RWPE2 (cell line): Measurements from ENCODE around the gene USP24.

ENCODE experiments used
- ATAC-seq: fragments of 200-7000 bp; cut with Tn5 transposase; 3 replicates; pipeline ENCODE4 v1.9.1; 2021; ENCODE audit warnings: low read depth
- DNase-seq: peaks from one replicate; pipeline ENCODE4 v3.0.0-alpha.2; 2020; ENCODE audit warnings: low spot score
- H3K27ac ChIP-seq: fragments of 450-650 bp; 2 replicates; pipeline ENCODE4 v1.5.1; 2017; ENCODE audit warnings: mild to moderate bottlenecking; ENCODE audit not compliant: poor library complexity, severe bottlenecking
- H3K27me3 ChIP-seq: fragments of 250-450 bp; sonication (Bioruptor Pico); 2 replicates; pipeline ENCODE4 v1.5.1; 2021; ENCODE audit warnings: mild to moderate bottlenecking, moderate library complexity; ENCODE audit not compliant: insufficient read depth, poor library complexity, severe bottlenecking
- H3K36me3 ChIP-seq: fragments of 250-450 bp; sonication (Bioruptor Pico); 2 replicates; pipeline ENCODE4 v1.5.1; 2020; ENCODE audit warnings: low read depth, mild to moderate bottlenecking, moderate library complexity
- H3K4me1 ChIP-seq: fragments of 250-450 bp; sonication (Bioruptor Pico); 2 replicates; pipeline ENCODE4 v1.5.1; 2021; ENCODE audit warnings: mild to moderate bottlenecking, moderate library complexity; ENCODE audit not compliant: insufficient read depth, poor library complexity, severe bottlenecking
- H3K4me3 ChIP-seq: fragments of 250-450 bp; sonication (Bioruptor Pico); 2 replicates; pipeline ENCODE4 v1.5.1; 2021; ENCODE audit warnings: mild to moderate bottlenecking, moderate library complexity; ENCODE audit not compliant: severe bottlenecking
- H3K9me3 ChIP-seq: fragments of 250-450 bp; sonication (Bioruptor Pico); 2 replicates; pipeline ENCODE4 v1.5.1; 2021; ENCODE audit warnings: mild to moderate bottlenecking, moderate library complexity; ENCODE audit not compliant: severe bottlenecking
- TF ChIP-seq, protein P1 (sequence below): fragments of 450-650 bp; IDR thresholded peaks from one replicate; pipeline ENCODE4 v1.5.1; 2017; ENCODE audit warnings: mild to moderate bottlenecking, moderate library complexity; ENCODE audit not compliant: poor library complexity, severe bottlenecking

The USP24 gene

GRCh38 chr1:55143684-55144083 lies 71.5 kb downstream of the USP24 start:
- DNase-seq = no peak
- Histone ChIP-seq H3K36me3 (peaks cover 96% of the 10 kb centered on the region), H3K4me1 (no peaks in the 10 kb centered on the region), H3K4me3 (no peak overlapping the region), H3K9me3 (no peaks in the 10 kb centered on the region), H3K27me3 (no peaks in the 10 kb centered on the region), H3K27ac (no peak overlapping the region)
- ATAC-seq = peak; percentile 73; the same call in 2 of the 3 replicates
- TF ChIP-seq, protein P1, sequence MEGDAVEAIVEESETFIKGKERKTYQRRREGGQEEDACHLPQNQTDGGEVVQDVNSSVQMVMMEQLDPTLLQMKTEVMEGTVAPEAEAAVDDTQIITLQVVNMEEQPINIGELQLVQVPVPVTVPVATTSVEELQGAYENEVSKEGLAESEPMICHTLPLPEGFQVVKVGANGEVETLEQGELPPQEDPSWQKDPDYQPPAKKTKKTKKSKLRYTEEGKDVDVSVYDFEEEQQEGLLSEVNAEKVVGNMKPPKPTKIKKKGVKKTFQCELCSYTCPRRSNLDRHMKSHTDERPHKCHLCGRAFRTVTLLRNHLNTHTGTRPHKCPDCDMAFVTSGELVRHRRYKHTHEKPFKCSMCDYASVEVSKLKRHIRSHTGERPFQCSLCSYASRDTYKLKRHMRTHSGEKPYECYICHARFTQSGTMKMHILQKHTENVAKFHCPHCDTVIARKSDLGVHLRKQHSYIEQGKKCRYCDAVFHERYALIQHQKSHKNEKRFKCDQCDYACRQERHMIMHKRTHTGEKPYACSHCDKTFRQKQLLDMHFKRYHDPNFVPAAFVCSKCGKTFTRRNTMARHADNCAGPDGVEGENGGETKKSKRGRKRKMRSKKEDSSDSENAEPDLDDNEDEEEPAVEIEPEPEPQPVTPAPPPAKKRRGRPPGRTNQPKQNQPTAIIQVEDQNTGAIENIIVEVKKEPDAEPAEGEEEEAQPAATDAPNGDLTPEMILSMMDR = no peak

DNA sequence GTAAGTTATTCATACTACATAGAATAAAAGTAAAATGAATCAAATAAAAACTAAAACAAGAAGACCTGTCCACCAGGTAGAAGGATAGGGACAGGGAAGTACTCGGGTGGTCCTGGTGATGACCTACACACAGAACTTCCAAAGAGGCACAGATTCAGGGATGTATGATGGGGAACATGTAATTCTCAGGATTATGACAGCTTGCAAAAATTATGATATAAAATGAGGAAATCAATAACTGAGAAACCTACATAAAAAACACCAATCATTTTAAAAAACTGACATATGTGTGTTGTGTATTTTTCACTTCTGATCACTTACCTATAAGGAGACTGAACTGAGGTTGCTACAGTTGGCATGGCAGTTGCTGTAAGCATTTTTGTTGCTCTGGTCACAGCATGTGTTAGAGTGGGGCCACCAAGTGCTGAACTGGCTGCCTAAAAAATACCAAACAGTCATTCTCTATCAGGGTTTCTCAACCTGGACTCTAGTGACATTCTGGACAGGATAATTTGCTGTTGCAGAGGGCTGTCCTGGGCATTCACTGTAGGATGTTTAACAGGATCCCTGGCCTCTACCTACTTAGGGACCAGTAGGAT lies 73.8 kb downstream of the USP24 start:
- Histone ChIP-seq H3K36me3 (peaks cover 96% of the 10 kb centered on the region), H3K4me3 (no peak overlapping the region), H3K27ac (no peak overlapping the region), H3K27me3 (no peaks in the 10 kb centered on the region), H3K4me1 (no peaks in the 10 kb centered on the region), H3K9me3 (no peaks in the 10 kb centered on the region)
- ATAC-seq (no peak), DNase-seq (no peak)
- TF ChIP-seq, protein P1 = no peak

GRCh38 chr1:55140546-55140983 lies 74.6 kb downstream of the USP24 start:
- TF ChIP-seq, protein P1 = peak; percentile 94
- Histone ChIP-seq H3K36me3 (peaks cover 96% of the 10 kb centered on the region), H3K4me3 (no peak overlapping the region), H3K9me3 (no peaks in the 10 kb centered on the region), H3K27ac (no peak overlapping the region), H3K27me3 (no peaks in the 10 kb centered on the region), H3K4me1 (no peaks in the 10 kb centered on the region)
- DNase-seq (no peak), ATAC-seq (peak; percentile 92)

GRCh38 chr1:55140137-55140536 lies 75.0 kb downstream of the USP24 start:
- Histone ChIP-seq H3K9me3 (no peaks in the 10 kb centered on the region), H3K27me3 (no peaks in the 10 kb centered on the region), H3K4me3 (no peak overlapping the region), H3K4me1 (no peaks in the 10 kb centered on the region), H3K27ac (no peak overlapping the region), H3K36me3 (peaks cover 96% of the 10 kb centered on the region)
- TF ChIP-seq, protein P1 = no peak
- DNase-seq = no peak
- ATAC-seq = no peak

- H3K4me1 ChIP-seq = no peaks in the 10 kb centered on the region
- peaks cover 96% of the 10 kb centered on the region for H3K36me3 ChIP-seq
- H3K27me3 ChIP-seq = no peaks in the 10 kb centered on the region
- H3K27ac ChIP-seq = no peak overlapping the region
- H3K4me3 ChIP-seq = no peak overlapping the region
- H3K9me3 ChIP-seq = no peaks in the 10 kb centered on the region
- DNase-seq (no peak), ATAC-seq (no peak)
- TF ChIP-seq, protein P1 = no peak
Measured at GRCh38 chr1:55138823-55139222, 76.3 kb downstream of the USP24 start.
